HG03196 (cell line): ENCODE data around the gene CHMP4A.

Source experiments
- ATAC-seq: cut with Tn5 transposase; IDR thresholded peaks from one replicate; pipeline ENCODE4 v1.9.1; 2021; ENCODE audit not compliant: unreplicated experiment

Gene CHMP4A

GRCh38 chr14:24179961-24180796 lies 33.1 kb downstream of the CHMP4A start:
- ATAC-seq: no peak

- ATAC-seq: no peak
Observed at GRCh38 chr14:24179294-24179960, 33.9 kb downstream of the CHMP4A start.

GRCh38 chr14:24178399-24179178 lies 34.7 kb downstream of the CHMP4A start:
- no peak for ATAC-seq

GRCh38 chr14:24177891-24178290 lies 35.4 kb downstream of the CHMP4A start:
- ATAC-seq: no peak

GRCh38 chr14:24177041-24177825 lies 36.1 kb downstream of the CHMP4A start:
- no peak for ATAC-seq

- ATAC-seq: no peak
Observed at GRCh38 chr14:24176599-24176998, 36.7 kb downstream of the CHMP4A start.

GRCh38 chr14:24172871-24173281 lies 40.4 kb downstream of the CHMP4A start:
- no peak for ATAC-seq

GRCh38 chr14:24172261-24172860 lies 40.9 kb downstream of the CHMP4A start:
- no peak for ATAC-seq

GRCh38 chr14:24171422-24172260 lies 41.6 kb downstream of the CHMP4A start, which contains the start of gene REC8:
Gene REC8, plus strand, starts transcription at chr14:24172080. Its CDS starts 473 bp downstream, at chr14:24172553.
- ATAC-seq: peak; percentile 73

- ATAC-seq: no peak
Observed at GRCh38 chr14:24167469-24168114, 45.7 kb downstream of the CHMP4A start.

GRCh38 chr14:24165785-24166184 lies 47.5 kb downstream of the CHMP4A start:
- ATAC-seq: no peak

- no peak for ATAC-seq
Observed at GRCh38 chr14:24164518-24164991, 48.7 kb downstream of the CHMP4A start.

- no peak for ATAC-seq
Observed at GRCh38 chr14:24162093-24162492, 51.2 kb downstream of the CHMP4A start.

- peak; percentile 74 for ATAC-seq
Observed at GRCh38 chr14:24160850-24161804, 52.2 kb downstream of the CHMP4A start, which contains the start of gene IRF9. Gene IRF9, plus strand, starts transcription at chr14:24161265. Its CDS starts 880 bp downstream, at chr14:24162145.

GRCh38 chr14:24160499-24160849 lies 52.8 kb downstream of the CHMP4A start:
- peak; percentile 8 for ATAC-seq

GRCh38 chr14:24159777-24160498 lies 53.4 kb downstream of the CHMP4A start:
- ATAC-seq: peak; percentile 6
